KMS-11 (cell line): ENCODE results near the gene MXRA5.

Source experiments
- H2AFZ ChIP-seq: fragments of 200-600 bp; sonication (generic); 2 replicates; pipeline ENCODE4 v1.6.1; 2016; ENCODE audit warnings: antibody characterized with exemption, mixed run types, low read depth
- H3K27ac ChIP-seq: fragments of 200-600 bp; sonication (generic); 2 replicates; pipeline ENCODE4 v1.6.1; 2016; ENCODE audit warnings: mild to moderate bottlenecking, mixed run types
- H3K27me3 ChIP-seq: fragments of 200-600 bp; sonication (generic); 2 replicates; pipeline ENCODE4 v1.6.1; 2017; ENCODE audit warnings: mild to moderate bottlenecking, low read depth, mixed run types, moderate library complexity; ENCODE audit not compliant: insufficient read depth
- H3K36me3 ChIP-seq: fragments of 200-600 bp; sonication (generic); 2 replicates; pipeline ENCODE4 v1.6.1; 2017; ENCODE audit warnings: mild to moderate bottlenecking, mixed run types; ENCODE audit not compliant: insufficient read depth
- H3K4me1 ChIP-seq: fragments of 200-600 bp; sonication (generic); 2 replicates; pipeline ENCODE4 v1.6.1; 2016; ENCODE audit warnings: mild to moderate bottlenecking, low read depth, mixed run types; ENCODE audit not compliant: poor library complexity, severe bottlenecking
- H3K4me2 ChIP-seq: fragments of 200-600 bp; sonication (generic); 2 replicates; pipeline ENCODE4 v1.7.0; 2016; ENCODE audit warnings: mild to moderate bottlenecking, mixed run types
- H3K4me3 ChIP-seq: fragments of 200-600 bp; sonication (generic); IDR thresholded peaks from 2 replicates; pipeline ENCODE4 v1.6.1; 2017; ENCODE audit warnings: low read depth, low read length, mixed read lengths; ENCODE audit not compliant: insufficient read depth
- H3K79me2 ChIP-seq: fragments of 200-600 bp; sonication (generic); 2 replicates; pipeline ENCODE4 v1.6.1; 2016; ENCODE audit warnings: low read depth, mixed run types; ENCODE audit not compliant: insufficient read depth
- H3K9ac ChIP-seq: fragments of 200-600 bp; sonication (generic); 2 replicates; pipeline ENCODE4 v1.6.1; 2016; ENCODE audit warnings: mild to moderate bottlenecking, mixed run types
- H4K20me1 ChIP-seq: fragments of 200-600 bp; sonication (generic); 2 replicates; pipeline ENCODE4 v1.6.1; 2016; ENCODE audit warnings: mild to moderate bottlenecking, mixed run types; ENCODE audit not compliant: insufficient read depth
- TF ChIP-seq, protein P1 (sequence below): fragments of 200-600 bp; sonication (generic); conservative IDR thresholded peaks from 2 replicates; pipeline ENCODE4 v1.6.1; 2017; ENCODE audit warnings: low read depth, mild to moderate bottlenecking, antibody characterized with exemption, low read length, moderate library complexity, mixed read lengths

The MXRA5 gene, protein sequence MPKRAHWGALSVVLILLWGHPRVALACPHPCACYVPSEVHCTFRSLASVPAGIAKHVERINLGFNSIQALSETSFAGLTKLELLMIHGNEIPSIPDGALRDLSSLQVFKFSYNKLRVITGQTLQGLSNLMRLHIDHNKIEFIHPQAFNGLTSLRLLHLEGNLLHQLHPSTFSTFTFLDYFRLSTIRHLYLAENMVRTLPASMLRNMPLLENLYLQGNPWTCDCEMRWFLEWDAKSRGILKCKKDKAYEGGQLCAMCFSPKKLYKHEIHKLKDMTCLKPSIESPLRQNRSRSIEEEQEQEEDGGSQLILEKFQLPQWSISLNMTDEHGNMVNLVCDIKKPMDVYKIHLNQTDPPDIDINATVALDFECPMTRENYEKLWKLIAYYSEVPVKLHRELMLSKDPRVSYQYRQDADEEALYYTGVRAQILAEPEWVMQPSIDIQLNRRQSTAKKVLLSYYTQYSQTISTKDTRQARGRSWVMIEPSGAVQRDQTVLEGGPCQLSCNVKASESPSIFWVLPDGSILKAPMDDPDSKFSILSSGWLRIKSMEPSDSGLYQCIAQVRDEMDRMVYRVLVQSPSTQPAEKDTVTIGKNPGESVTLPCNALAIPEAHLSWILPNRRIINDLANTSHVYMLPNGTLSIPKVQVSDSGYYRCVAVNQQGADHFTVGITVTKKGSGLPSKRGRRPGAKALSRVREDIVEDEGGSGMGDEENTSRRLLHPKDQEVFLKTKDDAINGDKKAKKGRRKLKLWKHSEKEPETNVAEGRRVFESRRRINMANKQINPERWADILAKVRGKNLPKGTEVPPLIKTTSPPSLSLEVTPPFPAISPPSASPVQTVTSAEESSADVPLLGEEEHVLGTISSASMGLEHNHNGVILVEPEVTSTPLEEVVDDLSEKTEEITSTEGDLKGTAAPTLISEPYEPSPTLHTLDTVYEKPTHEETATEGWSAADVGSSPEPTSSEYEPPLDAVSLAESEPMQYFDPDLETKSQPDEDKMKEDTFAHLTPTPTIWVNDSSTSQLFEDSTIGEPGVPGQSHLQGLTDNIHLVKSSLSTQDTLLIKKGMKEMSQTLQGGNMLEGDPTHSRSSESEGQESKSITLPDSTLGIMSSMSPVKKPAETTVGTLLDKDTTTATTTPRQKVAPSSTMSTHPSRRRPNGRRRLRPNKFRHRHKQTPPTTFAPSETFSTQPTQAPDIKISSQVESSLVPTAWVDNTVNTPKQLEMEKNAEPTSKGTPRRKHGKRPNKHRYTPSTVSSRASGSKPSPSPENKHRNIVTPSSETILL (N-terminal part only)

DNA sequence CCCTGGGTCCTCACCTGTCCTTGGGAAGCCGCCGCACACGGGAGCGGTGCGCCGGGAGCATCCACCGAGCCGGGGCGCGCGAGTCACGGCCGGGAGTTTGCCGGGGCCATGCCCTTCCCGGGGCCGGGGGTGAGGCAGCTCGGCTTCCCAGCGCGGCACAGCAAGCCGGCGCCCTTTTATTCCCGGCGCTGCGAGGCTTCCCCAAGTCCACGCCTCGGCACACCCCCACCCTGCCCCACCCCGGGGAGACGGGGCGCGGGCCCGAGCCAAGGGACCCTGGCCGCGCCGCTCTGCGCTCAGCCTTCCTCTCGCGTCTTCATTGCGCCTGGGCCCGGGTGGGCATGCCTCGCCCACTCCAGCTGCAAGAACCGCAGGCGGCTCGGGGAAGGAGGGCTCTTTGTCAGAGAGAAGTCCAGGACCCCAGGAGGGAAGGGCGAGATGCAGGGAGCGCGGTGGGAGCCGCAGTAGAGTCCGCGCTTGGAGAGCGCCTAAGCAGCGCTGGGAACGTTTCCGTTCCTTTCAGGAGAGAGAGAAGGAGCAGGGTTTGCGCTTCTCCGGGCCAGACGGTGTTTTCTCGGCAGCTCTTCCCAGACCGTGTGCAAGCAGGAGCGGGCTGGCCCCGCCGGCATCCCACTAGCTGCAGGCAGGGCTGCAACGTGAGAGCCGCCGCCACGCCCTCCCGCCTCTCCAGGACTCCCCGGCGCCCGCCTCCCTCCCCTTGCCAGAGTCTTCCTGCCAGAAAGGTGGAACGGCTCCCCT lies at the start of gene MXRA5:
MXRA5 (minus strand) TSS at position 152 of the 759 bp plus-strand sequence. CDS start 2,819 bp downstream, outside the sequence.
- H3K27ac ChIP-seq, result no peak within 1 kb of the TSS
- H3K4me2 ChIP-seq, result no peak within 1 kb of the TSS
- no peaks in the 10 kb centered on the region for H3K36me3 ChIP-seq
- H3K27me3 ChIP-seq, result no peaks in the 10 kb centered on the region
- H2AFZ ChIP-seq, result no peak within 1 kb of the TSS
- H3K79me2 ChIP-seq, result no peaks in the 10 kb centered on the region
- H3K9ac ChIP-seq, result no peak within 1 kb of the TSS
- TF ChIP-seq, protein P1, sequence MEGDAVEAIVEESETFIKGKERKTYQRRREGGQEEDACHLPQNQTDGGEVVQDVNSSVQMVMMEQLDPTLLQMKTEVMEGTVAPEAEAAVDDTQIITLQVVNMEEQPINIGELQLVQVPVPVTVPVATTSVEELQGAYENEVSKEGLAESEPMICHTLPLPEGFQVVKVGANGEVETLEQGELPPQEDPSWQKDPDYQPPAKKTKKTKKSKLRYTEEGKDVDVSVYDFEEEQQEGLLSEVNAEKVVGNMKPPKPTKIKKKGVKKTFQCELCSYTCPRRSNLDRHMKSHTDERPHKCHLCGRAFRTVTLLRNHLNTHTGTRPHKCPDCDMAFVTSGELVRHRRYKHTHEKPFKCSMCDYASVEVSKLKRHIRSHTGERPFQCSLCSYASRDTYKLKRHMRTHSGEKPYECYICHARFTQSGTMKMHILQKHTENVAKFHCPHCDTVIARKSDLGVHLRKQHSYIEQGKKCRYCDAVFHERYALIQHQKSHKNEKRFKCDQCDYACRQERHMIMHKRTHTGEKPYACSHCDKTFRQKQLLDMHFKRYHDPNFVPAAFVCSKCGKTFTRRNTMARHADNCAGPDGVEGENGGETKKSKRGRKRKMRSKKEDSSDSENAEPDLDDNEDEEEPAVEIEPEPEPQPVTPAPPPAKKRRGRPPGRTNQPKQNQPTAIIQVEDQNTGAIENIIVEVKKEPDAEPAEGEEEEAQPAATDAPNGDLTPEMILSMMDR, result no peak
- no peak within 1 kb of the TSS for H3K4me3 ChIP-seq
- no peaks in the 10 kb centered on the region for H4K20me1 ChIP-seq
- H3K4me1 ChIP-seq, result no peaks in the 10 kb centered on the region

DNA sequence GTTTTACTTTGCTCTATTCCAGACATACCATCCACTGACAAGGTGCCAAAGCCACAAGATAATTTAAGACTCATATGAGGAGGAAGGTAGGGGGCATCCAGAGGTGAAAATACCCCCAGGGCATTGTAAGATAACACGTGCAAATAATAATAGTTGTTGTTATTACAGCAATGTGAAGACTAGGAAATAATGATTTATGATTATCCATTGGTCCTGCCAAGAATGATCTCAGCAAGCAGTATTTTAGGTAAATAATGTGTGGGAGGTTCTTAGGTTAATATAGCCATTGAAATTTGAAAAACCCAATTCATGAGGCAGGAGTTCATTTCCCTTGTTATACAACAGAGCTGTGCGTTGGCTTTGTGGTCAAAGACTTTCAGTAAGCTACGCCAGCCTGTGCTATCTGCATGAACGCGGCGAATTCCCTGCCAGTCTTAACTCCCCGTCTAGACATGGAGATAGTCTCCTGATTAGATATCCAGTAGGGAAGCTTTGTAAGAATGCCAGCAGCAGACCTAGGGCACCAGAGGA lies 47.2 kb upstream of the MXRA5 start:
- Histone ChIP-seq H4K20me1 (no peaks in the 10 kb centered on the region), H3K36me3 (no peaks in the 10 kb centered on the region), H3K79me2 (no peaks in the 10 kb centered on the region), H3K4me3 (no peak overlapping the region), H3K27me3 (no peaks in the 10 kb centered on the region), H3K4me1 (no peaks in the 10 kb centered on the region), H3K4me2 (no peak overlapping the region), H3K9ac (no peak overlapping the region), H3K27ac (no peak overlapping the region), H2AFZ (no peak overlapping the region)
- TF ChIP-seq, protein P1, result no peak

DNA sequence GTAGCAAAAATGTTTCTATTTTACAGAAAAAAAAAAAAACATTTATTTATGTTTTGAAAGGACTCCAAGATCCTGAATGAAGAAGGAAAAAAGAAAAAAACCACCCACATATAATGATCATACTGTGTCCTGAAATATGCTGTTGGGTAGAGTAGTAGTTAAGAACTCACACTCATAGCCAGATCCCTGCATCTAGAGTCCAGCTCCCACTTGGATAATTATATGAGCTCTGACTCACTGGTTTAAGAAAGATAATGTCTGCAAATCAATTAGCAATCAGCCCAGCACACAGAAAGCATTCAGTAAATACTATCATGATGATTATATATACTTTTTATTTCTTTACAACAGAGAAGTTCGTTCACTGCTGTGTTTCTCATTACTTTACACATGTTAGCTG lies 46.7 kb upstream of the MXRA5 start:
- Histone ChIP-seq H3K4me3 (no peak overlapping the region), H3K27ac (no peak overlapping the region), H4K20me1 (no peaks in the 10 kb centered on the region), H3K36me3 (no peaks in the 10 kb centered on the region), H3K9ac (no peak overlapping the region), H3K27me3 (no peaks in the 10 kb centered on the region), H3K4me2 (no peak overlapping the region), H3K4me1 (no peaks in the 10 kb centered on the region), H3K79me2 (no peaks in the 10 kb centered on the region), H2AFZ (no peak overlapping the region)
- TF ChIP-seq, protein P1, result no peak
